ENCODE results near the gene EDIL3. TPM values are rescaled to one million over a fixed set of nuclear protein-coding genes. Genes with fewer than 3 reads are reported as not detected.

The EDIL3 gene
- total and polyA plus RNA-seq, 2 of the 13 experiments (the other 11 are each of a cell fraction or from before 2014, with no cell fraction given): 0.01 TPM; not detected in 1

GRCh38 chr5:83956386-83956785, 428.3 kb downstream of the EDIL3 start:
- Histone ChIP-seq H3K27me3 (ENCODE audit: control insufficient read depth in 1 of 2, insufficient read depth in 2 of 2, low read length in 2 of 2) (no peaks in the 10 kb centered on the region; a peak in 1 of 5 replicates), H3K4me1 (ENCODE audit: insufficient read depth, low read length) (no peaks in the 10 kb centered on the region), H3K4me2 (ENCODE audit: low read depth, low read length) (no peak overlapping the region), H3K4me3 (replicated peaks in 1 of 3; ENCODE audit: insufficient read depth in 1 of 3, low read depth in 2 of 3, low read length in 3 of 3) (no peak overlapping the region), H3K36me3 (replicated peaks in 1 of 2; ENCODE audit: control insufficient read depth in 1 of 2, insufficient read depth in 2 of 2, low read length in 2 of 2) (no peaks in the 10 kb centered on the region), H2AFZ (ENCODE audit: low read length) (no peak overlapping the region), H3K79me2 (ENCODE audit: insufficient read depth, low read length) (no peaks in the 10 kb centered on the region), H4K20me1 (ENCODE audit: insufficient read depth, low read length) (no peaks in the 10 kb centered on the region), H3K9me3 (ENCODE audit: low read length) (no peaks in the 10 kb centered on the region), H3K9ac (ENCODE audit: insufficient read depth, low read depth, low read length) (no peak overlapping the region), H3K27ac (ENCODE audit: extremely low read length, insufficient read depth, low read length) (no peak overlapping the region)
- DNase-seq (ENCODE audit: low spot score) (no peak), ATAC-seq (no peak), FAIRE-seq (no peak)
- no peak for TF ChIP-seq HNRNPUL1 (IDR thresholded peaks at IDR 0.05; ENCODE audit: low read depth, low read length)
- no peak for TF ChIP-seq ZNF773 (CRISPR knock-in tag; IDR thresholded peaks at IDR 0.05; ENCODE audit: borderline replicate concordance)
- no peak for TF ChIP-seq SALL2 (CRISPR knock-in tag; IDR thresholded peaks at IDR 0.05)
- intact Hi-C loops (cut with micrococcal nuclease; ENCODE audit: unreplicated experiment) (no loop called here), in situ Hi-C loops (cut with HindIII; ENCODE audit: extremely low pct_ligation_motif_present, low pct_unique_long_range_greater_than_20kb) (no loop called here)
- POLR2A ChIA-PET: no interaction called here
- no TSS peak for BruUV-seq (replicated peaks)
- CTCF ChIA-PET (ENCODE audit: low intra/inter-chr PET ratio, low total read pairs): no interaction called here

- Histone ChIP-seq H3K4me2 (ENCODE audit: low read depth, low read length) (no peak overlapping the region), H3K9me3 (ENCODE audit: low read length) (no peaks in the 10 kb centered on the region), H2AFZ (ENCODE audit: low read length) (no peak overlapping the region), H3K4me3 (replicated peaks in 1 of 3; ENCODE audit: insufficient read depth in 1 of 3, low read depth in 2 of 3, low read length in 3 of 3) (no peak overlapping the region), H3K27me3 (ENCODE audit: control insufficient read depth in 1 of 2, insufficient read depth in 2 of 2, low read length in 2 of 2) (no peaks in the 10 kb centered on the region; a peak in 1 of 5 replicates), H3K27ac (ENCODE audit: extremely low read length, insufficient read depth, low read length) (no peak overlapping the region), H4K20me1 (ENCODE audit: insufficient read depth, low read length) (no peaks in the 10 kb centered on the region), H3K9ac (ENCODE audit: insufficient read depth, low read depth, low read length) (no peak overlapping the region), H3K36me3 (replicated peaks in 1 of 2; ENCODE audit: control insufficient read depth in 1 of 2, insufficient read depth in 2 of 2, low read length in 2 of 2) (no peaks in the 10 kb centered on the region), H3K4me1 (ENCODE audit: insufficient read depth, low read length) (no peaks in the 10 kb centered on the region), H3K79me2 (ENCODE audit: insufficient read depth, low read length) (no peaks in the 10 kb centered on the region)
- FAIRE-seq (no peak), DNase-seq (ENCODE audit: low spot score) (no peak), ATAC-seq (no peak)
- ChIA-PET POLR2A (no interaction called here), CTCF (ENCODE audit: low intra/inter-chr PET ratio, low total read pairs) (no interaction called here)
- 4% methylated on average over 1 of the region's 1 CpG for WGBS (ENCODE audit: low lambda C conversion rate)
- intact Hi-C loops (cut with micrococcal nuclease; ENCODE audit: unreplicated experiment) (no loop called here), in situ Hi-C loops (cut with HindIII; ENCODE audit: extremely low pct_ligation_motif_present, low pct_unique_long_range_greater_than_20kb) (no loop called here)
- no TSS peak for BruUV-seq (replicated peaks)
- TF ChIP-seq SUZ12 (IDR thresholded peaks at IDR 0.05; ENCODE audit: low read depth, low read length) (no peak), TBX2 (CRISPR knock-in tag; IDR thresholded peaks at IDR 0.05; ENCODE audit: borderline replicate concordance) (no peak), MBNL3 (CRISPR knock-in tag; conservative IDR thresholded peaks at IDR 0.05) (no peak), MAX (IDR thresholded peaks at IDR 0.05) (no peak), CENPX (CRISPR knock-in tag; IDR thresholded peaks at IDR 0.05) (no peak), POLR2AphosphoS2 (IDR thresholded peaks at IDR 0.05; ENCODE audit: low read depth, low read length) (no peak), ZNF646 (CRISPR knock-in tag; IDR thresholded peaks at IDR 0.05) (no peak), SMAD1 (CRISPR knock-in tag; IDR thresholded peaks at IDR 0.05; ENCODE audit: borderline replicate concordance, low read depth) (no peak), NFIB (CRISPR knock-in tag; IDR thresholded peaks at IDR 0.05; ENCODE audit: borderline replicate concordance) (no peak), ZNF75D (CRISPR knock-in tag; IDR thresholded peaks at IDR 0.05; ENCODE audit: borderline replicate concordance) (no peak), RAD21 (CRISPR knock-in tag; IDR thresholded peaks at IDR 0.05) (no peak)
Measured at GRCh38 chr5:83955916-83956315, 428.8 kb downstream of the EDIL3 start.

All from HepG2 (cell line).